NCI-H2029 treated with DMSO at 0.1 percent for 48 hours (cell line): Measurements from ENCODE around the gene ARHGAP44.

Experiments
- DNase-seq: peaks from one replicate; lab custom pipeline; 2025; lab: John Stamatoyannopoulos, UW

Gene ARHGAP44

GRCh38 chr17:12789481-12790248, at the start of gene ARHGAP44:
ARHGAP44 (plus strand) TSS chr17:12789498; CDS start chr17:12789839, 341 bp downstream.
- no peak for DNase-seq

- DNase-seq: no peak
These were observed 49.8 kb upstream of the ARHGAP44 start for GRCh38 chr17:12739500-12739899.

- no peak for DNase-seq
These were observed 46.3 kb upstream of the ARHGAP44 start for GRCh38 chr17:12743046-12743445.

- DNase-seq: no peak
These were observed 45.0 kb upstream of the ARHGAP44 start for GRCh38 chr17:12744298-12744697.

- no peak for DNase-seq
These were observed 44.5 kb upstream of the ARHGAP44 start for GRCh38 chr17:12744786-12745185.

- DNase-seq: no peak
These were observed 43.8 kb upstream of the ARHGAP44 start for GRCh38 chr17:12745486-12745885.

- no peak for DNase-seq
These were observed 32.5 kb upstream of the ARHGAP44 start for GRCh38 chr17:12756786-12757185.

GRCh38 chr17:12759090-12759489, 30.2 kb upstream of the ARHGAP44 start:
- DNase-seq: no peak

GRCh38 chr17:12765548-12765947, 23.8 kb upstream of the ARHGAP44 start:
- DNase-seq: no peak

- DNase-seq: no peak
These were observed 21.0 kb upstream of the ARHGAP44 start for GRCh38 chr17:12768255-12768654.

- no peak for DNase-seq
These were observed 19.3 kb upstream of the ARHGAP44 start for GRCh38 chr17:12769981-12770380.

- no peak for DNase-seq
These were observed 16.1 kb upstream of the ARHGAP44 start for GRCh38 chr17:12773153-12773552.

GRCh38 chr17:12789075-12789480, 220 bp upstream of the ARHGAP44 start:
- no peak for DNase-seq

- DNase-seq: no peak
These were observed 1.2 kb downstream of the ARHGAP44 start for GRCh38 chr17:12790249-12791106.

GRCh38 chr17:12794919-12795532, 5.7 kb downstream of the ARHGAP44 start:
- no peak for DNase-seq

GRCh38 chr17:12800855-12801365, 11.6 kb downstream of the ARHGAP44 start:
- no peak for DNase-seq

- no peak for DNase-seq
These were observed 17.3 kb downstream of the ARHGAP44 start for GRCh38 chr17:12806630-12807029.

GRCh38 chr17:12808723-12809122, 19.4 kb downstream of the ARHGAP44 start:
- DNase-seq: no peak

- DNase-seq: no peak
These were observed 23.6 kb downstream of the ARHGAP44 start for GRCh38 chr17:12812877-12813276.

- no peak for DNase-seq
These were observed 24.4 kb downstream of the ARHGAP44 start for GRCh38 chr17:12813664-12814063.

- no peak for DNase-seq
These were observed 25.4 kb downstream of the ARHGAP44 start for GRCh38 chr17:12814718-12815117.

GRCh38 chr17:12815642-12816141, 26.4 kb downstream of the ARHGAP44 start:
- no peak for DNase-seq
